CD4-positive, alpha-beta T cell treated with Interleukin-15 for 4 hours (primary cell): Measurements from ENCODE around the gene SCLT1.
"Not testable (repeated sequence)": the region's sequence is repeated elsewhere in the genome, so short reads cannot be mapped to it uniquely, and the experiment has no call there.

ENCODE experiments used
- DNase-seq: peaks from one replicate; pipeline ENCODE4 v3.0.0-alpha.2; 2020; ENCODE audit warnings: low spot score

Gene SCLT1

DNA sequence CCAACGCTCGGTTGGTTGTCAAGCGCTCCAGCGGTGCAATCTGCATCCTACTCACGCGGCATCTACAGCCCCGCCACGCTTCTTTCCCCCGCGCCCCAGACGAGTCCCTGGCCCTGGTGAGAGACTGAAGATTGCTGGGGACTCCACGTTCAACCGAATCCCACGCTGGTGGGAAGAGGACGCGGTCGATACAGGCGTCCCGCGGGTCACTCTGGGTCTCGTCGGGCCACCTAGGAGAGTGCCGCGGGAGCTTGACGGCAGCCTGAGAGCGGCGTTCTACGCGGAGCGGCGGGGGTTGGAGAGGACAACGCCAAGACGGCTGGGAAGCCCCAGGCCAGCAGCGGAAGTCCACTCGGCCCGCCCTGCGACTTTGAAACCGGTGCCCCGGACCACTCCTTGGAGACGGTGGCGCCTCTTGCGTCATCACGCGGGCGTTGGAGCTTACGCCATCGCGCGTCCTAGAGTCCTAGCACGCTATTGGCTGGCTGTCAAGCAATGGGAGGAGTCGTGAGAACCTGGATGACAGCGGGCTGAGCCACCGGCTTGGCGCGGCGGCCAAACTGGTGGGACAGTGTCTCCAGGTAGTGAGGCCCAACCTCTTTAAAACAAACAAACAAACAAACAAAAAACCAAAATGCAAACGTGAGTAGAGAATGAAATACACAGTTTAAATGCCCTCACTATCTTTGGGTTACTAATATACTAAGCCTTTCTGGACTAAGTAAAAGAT is at the start of gene SCLT1:
Gene SCLT1 (minus strand): TSS at position 349 of the 730 bp plus-strand sequence. CDS start 436 bp downstream, outside the sequence.
- peak; percentile 94 for DNase-seq

DNA sequence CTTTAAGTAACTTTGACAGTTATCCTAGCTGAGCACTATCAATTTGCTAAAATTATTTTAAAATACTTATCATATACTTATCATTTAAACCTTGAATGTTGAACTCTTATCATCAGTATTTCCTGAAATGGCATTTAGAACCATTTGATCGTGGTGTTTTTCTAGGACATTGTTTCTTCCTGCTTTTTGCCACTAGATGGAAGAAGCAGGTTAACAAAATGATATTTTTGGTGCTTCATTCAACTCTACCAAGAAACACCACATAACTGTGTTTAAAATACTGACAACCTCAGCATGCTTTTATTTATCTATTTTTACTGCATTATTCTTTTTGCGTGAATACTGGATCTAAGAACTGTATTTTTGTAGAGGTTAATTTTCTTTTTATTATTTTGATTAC is 47.2 kb upstream of the SCLT1 start:
- DNase-seq = no peak

DNA sequence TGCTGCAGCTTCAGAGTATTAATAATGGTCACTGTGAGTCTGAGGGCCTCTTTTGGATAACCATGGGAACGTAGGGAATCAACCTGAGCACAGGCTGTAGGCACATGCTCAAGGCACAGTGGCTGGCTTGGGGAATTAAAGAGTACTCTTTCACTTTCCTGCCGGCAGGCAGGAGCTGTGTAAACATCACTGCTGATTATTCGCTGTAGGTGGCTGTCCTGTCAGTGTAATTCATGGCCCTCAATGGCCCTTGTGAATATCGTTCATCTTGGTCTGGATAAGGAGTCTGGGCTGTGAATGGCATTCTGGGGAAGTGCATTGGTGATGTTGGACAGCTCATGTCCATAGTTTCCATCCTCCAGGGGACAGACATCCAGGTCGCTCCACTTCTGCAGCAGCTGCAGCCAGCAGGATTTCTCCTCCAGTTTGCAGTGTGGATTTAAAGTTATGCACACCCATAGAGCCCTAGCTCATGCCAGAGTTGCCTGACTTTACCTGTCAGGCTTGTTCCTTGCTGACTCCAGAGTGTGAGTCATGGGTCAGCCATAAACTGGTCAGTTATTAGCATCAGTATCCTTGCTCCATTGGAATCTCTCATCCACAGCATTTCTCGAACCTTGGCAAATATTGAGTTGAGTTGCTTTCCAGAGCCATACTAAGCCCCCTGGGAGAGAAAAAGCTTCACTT is 45.6 kb upstream of the SCLT1 start:
- no peak for DNase-seq

DNA sequence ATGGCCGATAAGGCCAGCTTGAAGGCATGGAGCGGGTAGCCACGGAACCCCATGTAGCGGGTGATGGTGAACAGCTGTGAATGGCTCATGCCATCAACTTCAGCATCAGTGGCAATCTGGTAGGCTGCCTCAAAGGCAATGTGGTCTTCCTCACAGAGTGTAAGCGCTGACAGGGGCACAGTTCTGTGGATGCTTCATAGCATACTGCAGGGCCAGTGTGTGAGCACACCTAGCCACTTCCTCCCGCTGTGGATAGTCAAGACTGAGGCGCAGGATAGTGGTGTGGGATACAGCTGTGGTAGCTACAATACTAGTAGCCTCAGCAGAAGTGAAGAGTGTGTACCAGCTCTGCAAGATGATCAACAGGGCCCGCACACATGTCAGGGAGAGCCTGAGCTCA is 43.1 kb upstream of the SCLT1 start:
- no peak for DNase-seq

DNA sequence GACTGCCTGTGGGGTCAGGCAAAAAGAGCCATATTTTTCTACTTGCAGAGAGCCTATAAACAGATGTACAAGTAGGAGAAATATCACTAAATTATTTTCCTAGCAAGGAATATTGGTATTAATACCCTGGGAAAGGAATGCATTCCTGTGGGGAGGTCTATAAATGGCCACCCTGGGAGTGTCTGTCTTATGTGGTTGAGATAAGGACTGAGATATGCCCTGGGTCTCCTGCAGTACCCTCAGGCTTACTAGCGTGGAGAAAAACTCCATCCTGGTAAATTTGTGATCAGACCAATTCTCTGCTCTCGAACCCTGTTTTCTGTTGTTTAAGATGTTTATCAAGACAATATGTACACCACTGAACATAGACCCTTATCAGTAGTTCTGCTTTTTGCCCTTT is 38.0 kb upstream of the SCLT1 start:
- no peak for DNase-seq

DNA sequence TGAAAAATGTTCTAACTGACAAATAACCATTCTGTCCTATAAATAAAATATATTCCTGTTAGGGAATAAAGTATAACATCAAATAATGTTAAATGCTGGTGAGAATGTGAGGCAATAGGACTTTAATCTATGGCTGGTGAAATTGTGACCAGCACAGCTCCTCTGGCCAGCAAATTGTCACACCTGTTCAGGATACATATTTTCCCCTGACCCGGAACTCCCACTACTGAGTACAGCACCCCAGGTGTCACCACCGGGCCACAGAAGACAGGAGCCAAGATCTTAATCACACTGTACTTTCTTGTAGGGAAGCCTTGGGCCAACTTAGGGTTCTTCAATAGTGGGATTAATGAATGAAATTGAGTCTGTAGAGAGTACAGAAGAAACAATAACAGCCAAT is 35.8 kb upstream of the SCLT1 start:
- DNase-seq = no peak

DNA sequence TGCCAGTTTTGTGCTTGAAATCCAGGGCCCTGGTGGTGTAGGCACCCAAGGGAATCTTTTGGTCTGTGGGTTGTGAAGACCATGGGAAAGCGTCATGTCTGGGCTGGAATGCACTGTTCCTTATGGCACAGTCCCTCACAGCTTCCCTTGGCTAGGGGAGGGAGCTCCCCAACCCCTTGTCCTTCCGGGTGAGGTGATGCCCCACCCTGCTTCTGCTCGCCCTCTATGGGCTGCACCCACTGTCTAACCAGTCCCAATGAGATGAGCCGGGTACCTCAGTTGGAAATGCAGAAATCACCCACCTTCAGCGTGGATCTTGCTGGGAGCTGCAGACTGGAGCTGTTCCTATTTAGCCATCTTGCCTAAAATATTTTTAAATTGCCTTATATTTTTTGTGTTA is 33.3 kb upstream of the SCLT1 start:
- DNase-seq = not testable (repeated sequence)

DNA sequence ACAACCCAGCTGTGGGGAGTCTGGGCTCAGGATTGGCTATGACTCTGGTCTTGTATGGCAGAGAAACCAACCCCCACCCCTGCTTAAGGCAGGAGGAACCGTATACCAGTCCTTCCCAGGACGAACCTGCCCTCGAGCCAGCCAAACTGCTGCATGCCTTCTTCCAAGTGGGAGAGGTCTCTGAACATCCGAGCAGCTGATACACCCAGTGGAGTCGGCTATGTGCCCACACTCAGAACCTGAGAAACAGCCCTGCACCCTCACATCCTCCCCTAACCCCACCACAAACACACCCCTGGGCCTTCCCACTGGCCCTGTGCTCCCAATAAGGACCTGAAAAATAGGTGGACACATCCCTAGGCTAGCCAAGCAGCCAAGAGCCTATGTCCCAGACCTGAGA is 24.4 kb upstream of the SCLT1 start:
- DNase-seq = no peak

DNA sequence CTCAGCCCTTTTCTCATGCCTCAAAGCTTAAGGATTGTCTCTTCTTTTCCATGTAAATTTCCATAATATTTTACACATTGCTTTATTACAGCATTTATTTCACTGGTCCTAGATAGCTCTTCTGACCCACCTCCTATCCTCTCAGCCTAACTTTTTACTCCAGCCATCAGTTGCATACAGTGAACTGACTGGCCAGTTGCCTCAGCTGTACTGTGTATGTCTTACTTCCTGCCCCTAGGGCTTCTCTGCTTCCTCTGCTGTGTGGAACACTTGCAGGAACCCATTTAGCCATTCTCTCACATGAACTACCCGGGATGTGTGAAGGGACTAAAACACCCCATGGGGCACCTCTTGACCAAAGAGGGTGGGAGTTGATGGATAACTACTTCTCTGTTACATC is 20.6 kb upstream of the SCLT1 start:
- DNase-seq = no peak

DNA sequence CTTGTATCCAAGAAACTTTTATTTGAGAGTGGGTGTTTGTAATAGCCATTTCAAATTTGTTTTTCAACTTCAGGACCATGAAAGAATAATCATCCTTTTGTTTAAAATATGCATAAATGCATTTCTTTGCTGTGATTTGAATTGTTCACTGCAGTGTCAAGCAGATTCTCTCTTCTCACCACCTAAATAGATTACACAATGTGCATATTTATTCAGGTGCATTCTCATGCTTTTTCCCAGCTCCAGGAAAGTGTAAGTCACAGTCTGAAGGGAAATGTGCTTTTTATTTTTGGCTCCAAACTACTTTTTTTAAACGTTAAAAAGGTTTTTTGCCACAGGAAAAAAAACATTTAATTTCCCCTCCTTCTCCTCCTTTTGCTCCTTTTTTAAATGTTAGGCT is 20.1 kb upstream of the SCLT1 start:
- DNase-seq = no peak

DNA sequence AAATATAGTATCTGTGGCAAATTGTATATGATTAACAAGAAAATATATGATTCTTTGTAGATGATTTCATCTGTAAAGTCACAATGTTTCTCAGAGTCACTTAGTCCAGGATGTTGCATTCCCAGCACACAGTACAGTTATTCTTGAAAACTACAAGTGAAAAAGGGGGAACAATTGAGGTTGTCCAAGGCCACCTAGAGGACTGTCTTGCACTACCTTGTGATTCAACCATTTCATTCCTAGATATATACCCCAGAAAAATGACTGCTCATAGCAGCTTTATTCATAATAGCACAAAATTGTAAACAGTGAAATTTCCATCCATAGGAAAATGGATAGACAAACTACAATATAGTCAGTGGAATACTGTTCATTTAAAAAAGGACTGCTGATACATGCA is 18.6 kb upstream of the SCLT1 start:
- no peak for DNase-seq

DNA sequence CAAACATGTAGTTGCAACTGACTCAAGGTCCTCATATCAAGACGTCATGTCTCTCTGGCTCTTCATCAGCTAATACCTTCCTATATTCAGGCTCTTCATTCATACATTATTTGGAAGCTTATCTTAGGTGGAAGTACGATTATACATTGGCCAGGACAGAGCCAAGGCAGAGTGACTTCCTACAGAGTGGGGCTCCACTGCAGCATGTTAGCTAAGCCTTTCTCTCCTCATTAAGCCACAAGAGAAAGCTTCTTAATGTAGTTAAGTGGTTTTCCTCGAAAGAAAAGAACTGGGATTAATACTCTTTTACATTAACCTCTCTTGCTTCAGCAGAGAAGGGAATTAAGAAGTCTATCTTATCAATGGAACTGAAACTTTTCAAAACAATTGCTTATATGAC is 17.6 kb upstream of the SCLT1 start:
- no peak for DNase-seq

DNA sequence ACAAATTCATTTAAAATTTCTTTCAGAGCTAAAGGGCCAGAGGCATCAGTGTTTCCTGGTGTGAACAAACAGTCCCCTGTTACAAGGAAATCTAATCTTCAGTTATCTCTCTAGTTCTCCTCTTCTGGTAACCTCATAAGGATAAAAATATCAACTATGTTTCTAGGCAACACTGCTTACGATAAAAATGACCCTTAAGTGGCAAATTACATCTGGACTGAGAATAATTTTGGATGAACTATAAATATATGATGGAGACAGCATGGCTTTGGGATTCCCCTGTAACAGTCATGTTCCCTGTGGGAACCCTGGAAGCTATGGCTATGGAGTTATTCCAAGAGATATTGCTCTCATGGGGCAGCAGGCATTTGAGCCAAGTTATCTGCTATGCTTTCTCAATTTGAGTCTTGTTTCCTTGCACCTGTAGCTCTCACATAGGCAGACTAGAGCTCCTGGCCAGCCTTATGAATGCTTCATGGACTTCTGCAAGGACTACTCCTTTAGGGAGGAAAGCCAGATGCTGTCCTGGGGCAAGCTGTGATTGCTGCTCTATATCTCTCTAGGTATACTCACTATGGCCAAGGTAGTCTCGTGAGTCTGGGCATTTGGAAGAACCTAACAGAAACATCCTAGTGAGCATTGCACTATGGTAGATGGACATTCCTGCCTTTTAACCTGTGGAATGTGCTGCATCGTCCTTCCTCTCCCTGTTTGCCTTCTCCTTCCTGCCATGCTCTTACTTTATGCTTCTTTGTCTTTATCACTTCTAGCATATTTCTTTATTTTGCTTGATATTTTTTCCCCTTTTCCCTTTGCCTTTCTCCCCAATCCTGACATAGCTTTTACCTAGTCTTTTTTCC is 16.9 kb upstream of the SCLT1 start:
- DNase-seq = no peak

DNA sequence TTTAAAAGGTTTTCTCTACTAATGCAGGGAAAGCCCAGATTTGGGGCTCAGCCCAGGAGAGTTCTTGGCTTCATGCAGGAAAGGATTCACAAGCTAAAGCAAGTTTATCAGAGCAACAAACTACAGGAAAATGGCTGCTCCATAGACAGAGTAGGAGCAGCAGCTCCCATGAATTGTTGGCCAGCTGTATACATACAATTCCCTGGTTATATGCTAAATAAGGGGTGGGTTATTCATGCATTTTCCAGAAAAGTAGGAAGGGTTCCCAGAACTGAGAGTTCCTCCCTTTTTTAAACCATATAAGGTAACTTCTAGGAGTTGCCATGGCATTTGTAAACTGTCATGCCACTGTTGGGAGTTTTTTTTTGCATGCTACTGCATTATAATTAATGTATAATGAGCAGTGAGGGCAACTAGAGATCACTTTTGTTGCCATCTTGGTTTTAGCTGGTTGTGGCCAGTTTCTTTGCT is 5.2 kb upstream of the SCLT1 start:
- DNase-seq = no peak

DNA sequence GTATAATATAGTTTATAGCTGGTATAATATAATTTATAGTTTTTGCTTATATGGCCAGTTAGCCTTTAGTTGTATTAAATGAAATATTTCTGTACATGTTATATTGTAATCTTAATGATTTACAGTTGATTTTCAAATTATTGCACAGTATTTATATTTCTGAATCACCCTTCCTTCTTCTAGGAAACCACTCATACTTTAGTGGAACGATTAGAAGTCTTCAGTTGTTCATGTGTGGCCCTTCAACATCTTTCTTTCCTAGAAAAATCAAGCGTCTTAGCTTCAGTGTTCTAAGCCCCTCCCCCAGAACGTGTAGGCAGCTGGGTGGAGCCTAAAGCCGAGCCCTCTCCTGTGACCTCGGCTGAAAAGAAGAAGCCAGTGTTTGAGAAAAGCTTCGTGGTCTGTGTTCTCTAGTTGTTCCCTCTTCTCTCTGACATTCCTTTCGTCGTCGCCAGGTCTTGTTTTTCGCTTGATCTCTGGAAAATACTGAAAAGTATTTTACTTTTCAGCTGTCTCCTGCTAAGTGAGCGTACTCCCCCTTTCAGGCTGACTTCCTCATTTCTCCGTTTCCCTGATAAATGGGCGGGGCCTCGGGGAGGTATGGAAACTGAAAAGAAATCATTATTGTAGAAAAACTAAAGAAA is 2.6 kb upstream of the SCLT1 start, which contains the start of gene C4orf33:
Gene C4orf33 (plus strand): TSS at position 342 of the 644 bp plus-strand sequence. CDS start 6,459 bp downstream, outside the sequence.
- DNase-seq = peak; percentile 90

DNA sequence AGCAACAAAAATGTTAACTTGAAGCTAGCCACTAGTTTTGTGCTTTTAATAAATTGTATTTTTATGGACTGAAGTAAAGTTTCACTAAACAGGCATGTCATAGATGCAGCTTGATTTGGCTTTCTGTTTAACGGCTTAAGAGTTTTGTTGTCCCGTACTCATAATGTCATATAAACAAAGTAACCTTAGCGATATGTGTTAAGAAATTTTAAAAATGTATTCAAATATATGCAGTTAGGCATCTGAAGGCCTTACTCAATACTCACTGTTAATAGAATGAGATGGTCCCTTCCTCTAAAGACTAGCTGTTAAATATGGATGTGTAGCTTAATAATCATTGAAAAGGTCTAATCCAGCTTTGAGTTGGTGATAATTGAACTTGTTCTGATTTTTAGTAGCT is 1.0 kb upstream of the SCLT1 start:
- no peak for DNase-seq

DNA sequence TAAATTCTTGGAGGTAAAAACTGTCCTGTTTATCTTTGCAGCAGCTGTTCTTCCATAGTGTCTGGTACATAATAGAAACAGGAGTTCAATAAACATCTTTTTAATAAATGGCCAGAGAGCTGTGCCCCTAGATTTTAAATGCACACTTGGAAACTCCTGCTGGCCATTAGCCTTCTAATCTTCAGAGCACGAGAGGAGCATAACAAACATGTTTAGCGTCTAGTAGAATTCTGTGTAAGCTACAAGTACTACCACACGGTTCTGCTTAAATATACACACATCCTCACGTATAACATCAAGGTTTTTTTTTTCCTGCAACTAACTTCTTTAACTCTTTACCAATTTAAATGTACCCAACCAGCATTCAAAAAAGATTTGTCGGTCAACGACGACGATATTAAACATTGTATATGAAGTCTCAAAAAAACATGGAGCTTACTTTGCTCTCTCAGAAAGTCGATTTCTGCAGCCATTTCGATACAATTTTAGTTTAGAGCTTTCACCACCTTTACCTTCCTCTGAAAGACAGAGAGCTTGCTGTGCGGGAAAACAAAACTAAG is 628 bp downstream of the SCLT1 start:
- DNase-seq = peak; percentile 2

DNA sequence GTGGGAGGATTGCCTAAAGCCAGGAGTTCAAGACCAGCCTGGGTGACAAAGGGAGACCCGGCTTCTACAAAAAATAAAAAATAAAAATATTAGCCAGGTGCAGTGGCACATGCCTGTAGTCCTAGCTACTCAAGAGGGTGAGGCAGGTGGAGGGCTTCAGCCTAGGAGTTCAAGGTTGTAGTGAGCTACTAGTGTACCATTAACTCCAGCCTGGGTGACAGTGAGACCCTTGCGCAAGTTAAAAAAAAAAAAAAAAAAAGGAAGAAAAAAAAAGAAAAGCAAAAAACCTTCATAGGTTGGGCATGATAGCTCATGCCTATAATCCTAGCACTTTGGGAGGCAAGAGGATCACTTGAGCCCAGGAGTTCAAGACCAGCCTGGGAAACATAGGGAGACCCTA is 5.8 kb downstream of the SCLT1 start:
- no peak for DNase-seq

DNA sequence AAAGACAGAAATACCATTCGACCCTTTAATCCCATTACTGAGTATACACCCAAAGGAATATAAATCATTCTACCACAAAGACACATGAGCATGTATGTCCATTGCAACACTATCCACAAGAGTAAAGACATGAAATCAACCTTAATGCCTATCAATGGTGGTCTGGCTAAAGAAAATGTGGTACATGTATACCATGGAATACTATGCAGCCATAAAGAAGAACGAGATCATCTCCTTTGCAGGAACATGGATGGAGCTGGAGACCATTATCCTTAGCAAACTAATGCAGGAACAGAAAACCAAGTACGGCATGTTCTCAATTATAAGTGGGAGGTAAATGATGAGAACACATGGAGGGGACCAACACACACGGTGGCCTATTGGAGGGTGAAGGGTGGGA is 7.9 kb downstream of the SCLT1 start:
- DNase-seq = no peak

DNA sequence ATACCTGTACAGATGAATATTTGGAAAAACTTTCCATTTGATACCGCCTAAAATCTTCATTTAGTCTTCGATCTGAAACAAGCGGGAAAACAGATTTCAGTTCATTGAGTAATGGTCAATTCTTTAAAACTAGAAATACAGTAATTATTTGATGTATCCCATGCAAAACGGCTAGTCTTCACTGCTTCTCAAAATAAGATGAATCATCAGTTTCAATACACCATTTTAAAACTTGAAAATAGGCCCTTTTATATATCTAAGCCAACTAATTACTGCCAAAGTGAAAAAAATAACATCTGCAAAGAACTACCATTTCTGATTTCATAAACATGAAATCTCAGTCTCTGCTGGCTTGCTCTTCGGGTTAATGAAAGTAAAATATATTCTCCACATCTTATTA is 11.0 kb downstream of the SCLT1 start:
- no peak for DNase-seq

DNA sequence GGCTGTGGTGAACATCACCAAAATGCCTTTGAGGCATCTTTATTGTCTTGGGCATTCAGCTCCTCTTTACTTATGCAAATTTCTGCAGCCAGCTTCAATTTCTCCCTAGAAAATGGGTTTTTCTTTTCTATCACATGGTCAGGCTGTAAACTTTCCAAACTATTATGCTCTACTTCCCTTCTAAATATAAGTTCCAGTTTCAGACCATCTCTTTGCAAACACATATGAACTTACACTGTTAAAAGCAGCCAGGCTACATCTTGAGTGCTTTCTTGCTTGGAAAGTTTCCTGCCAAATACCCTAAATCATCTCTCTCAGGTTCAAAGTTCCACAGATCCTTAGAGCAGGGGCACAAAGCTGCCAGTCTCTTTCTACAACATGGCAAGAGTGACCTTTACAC is 13.2 kb downstream of the SCLT1 start:
- no peak for DNase-seq

DNA sequence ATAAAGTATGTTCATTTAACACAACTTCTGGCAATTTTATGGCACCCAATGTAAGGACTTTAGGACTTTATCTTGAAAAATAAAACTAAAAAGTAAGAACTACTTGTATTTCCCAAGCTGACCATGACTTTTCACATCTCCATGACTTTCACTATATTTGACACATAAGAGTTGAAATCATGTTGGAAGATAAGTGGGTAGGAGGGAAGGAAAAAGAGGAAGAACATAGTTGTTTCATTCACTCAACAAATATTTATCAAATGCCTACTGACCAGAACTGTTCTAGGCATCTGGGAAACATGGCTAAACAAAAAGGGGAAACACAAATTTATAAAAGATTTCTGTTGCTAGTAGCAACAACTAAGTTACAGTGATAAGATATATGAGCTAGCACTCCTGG is 16.0 kb downstream of the SCLT1 start:
- DNase-seq = no peak
